ENCODE data around the gene ABCC2.
"Not testable (repeated sequence)": the region's sequence is repeated elsewhere in the genome, so short reads cannot be mapped to it uniquely, and the experiment has no call there.

Gene ABCC2

GRCh38 chr10:99858849-99859248 lies 76.4 kb downstream of the ABCC2 start:
- no peak for DNase-seq

- DNase-seq = no peak
Measured at GRCh38 chr10:99859585-99859984, 77.1 kb downstream of the ABCC2 start.

GRCh38 chr10:99860466-99860865 lies 78.0 kb downstream of the ABCC2 start:
- DNase-seq = no peak

- DNase-seq = not testable (repeated sequence)
Measured at GRCh38 chr10:99863535-99864240, 81.2 kb downstream of the ABCC2 start.

- DNase-seq = not testable (repeated sequence)
Measured at GRCh38 chr10:99867250-99867649, 84.8 kb downstream of the ABCC2 start.

- DNase-seq = no peak
Measured at GRCh38 chr10:99869581-99870122, 87.2 kb downstream of the ABCC2 start.

GRCh38 chr10:99870123-99870730 lies 87.8 kb downstream of the ABCC2 start:
- DNase-seq = peak; percentile 57 to 61

GRCh38 chr10:99872367-99873162 lies 90.1 kb downstream of the ABCC2 start:
- DNase-seq = no peak

- no peak for DNase-seq
Measured at GRCh38 chr10:99873846-99874245, 91.4 kb downstream of the ABCC2 start.

GRCh38 chr10:99874341-99875085 lies 92.1 kb downstream of the ABCC2 start:
- DNase-seq = no peak

- DNase-seq = no peak
Measured at GRCh38 chr10:99875473-99875872, 93.0 kb downstream of the ABCC2 start.

- DNase-seq = no peak
Measured at GRCh38 chr10:99880080-99880835, 97.8 kb downstream of the ABCC2 start.

- no peak for DNase-seq
Measured at GRCh38 chr10:99881371-99881770, 98.9 kb downstream of the ABCC2 start.

GRCh38 chr10:99883523-99883922 lies 101.1 kb downstream of the ABCC2 start:
- no peak for DNase-seq

GRCh38 chr10:99888622-99889021 lies 106.2 kb downstream of the ABCC2 start:
- no peak for DNase-seq

GRCh38 chr10:99894613-99895012 lies 112.2 kb downstream of the ABCC2 start:
- no peak for DNase-seq

GRCh38 chr10:99895066-99895465 lies 112.6 kb downstream of the ABCC2 start:
- DNase-seq = not testable (repeated sequence)

GRCh38 chr10:99895867-99896266 lies 113.4 kb downstream of the ABCC2 start:
- no peak for DNase-seq
